H1 (cell line): ENCODE data around the gene ADAM21. TPM values are rescaled to one million over a fixed set of nuclear protein-coding genes. Genes with fewer than 3 reads are reported as not detected.

ENCODE experiments used
- CTBP2 ChIP-seq: IDR thresholded peaks from 2 replicates; pipeline ENCODE4 v1.7.0; 2011; ENCODE audit warnings: borderline replicate concordance, mild to moderate bottlenecking, moderate library complexity, mixed read lengths, low read length; ENCODE audit not compliant: insufficient read depth, insufficient read length
- POU5F1 ChIP-seq: IDR thresholded peaks from 2 replicates; pipeline ENCODE4 v1.6.1; 2011; ENCODE audit warnings: low read depth, mild to moderate bottlenecking, low read length, moderate library complexity
- RAD21 ChIP-seq, 2 experiments: IDR thresholded peaks in 1 of 2; conservative IDR thresholded peaks in 1 of 2; 2 replicates each; pipeline ENCODE4 v1.6.1; 2011; ENCODE audit warnings: low read depth in 2 of 2, low read length in 2 of 2, improper control_type of control experiment in 1 of 2, inconsistent platforms in 1 of 2, mild to moderate bottlenecking in 1 of 2, moderate library complexity in 1 of 2
- SP4 ChIP-seq: IDR thresholded peaks from 2 replicates; pipeline ENCODE4 v1.6.1; 2012; ENCODE audit warnings: low read length, inconsistent platforms
- polyA plus RNA-seq, 7 experiments: library from polyadenylated mRNA; depleted of rRNA in 3 of 7; stranded (reverse) in 5 of 7; unstranded in 2 of 7; fragments of >200 nt in 5 of 7; fragments of 200-250 nt in 2 of 7; gene quantifications; 1 replicate in 5 of 7; 2 replicates in 1 of 7; 4 replicates in 1 of 7; pipeline versions ENCODE4 v1.2.1 to v1.2.3, GENCODE V29; 2011 to 2013; ENCODE audit warnings: missing spikeins in 2 of 7, mixed read lengths in 2 of 7
- total RNA-seq: library from RNA; stranded (reverse); fragmentation: NEBNext Ultra II Directional; extraction: Animal tissue kit (Norgen Biotek cat#: 25700); gene quantifications from 2 replicates; pipeline ENCODE4 v1.2.1, GENCODE V29; 2021

Gene ADAM21
- total and polyA plus RNA-seq, 2 of the 8 experiments (the other 6 are each of a cell fraction or from before 2014, with no cell fraction given): 0.09 TPM; not detected in 1

- TF ChIP-seq RAD21 (IDR thresholded peaks at IDR 0.05 in 1 of 2, conservative IDR thresholded peaks at IDR 0.05 in 1 of 2; ENCODE audit: low read depth in 2 of 2, low read length in 2 of 2) (0 out of 4 replicates have a peak, but pooled peaks of 1 of the 2 experiments have one; percentile 6), POU5F1 (no peak), SP4 (no peak), CTBP2 (no peak)
Measured at GRCh38 chr14:70416725-70417349, 35.1 kb upstream of the ADAM21 start, which contains the start of gene SYNJ2BP (continued).
